A549 (cell line): ENCODE data around the gene CD300A. TPM values are rescaled to one million over a fixed set of nuclear protein-coding genes. Genes with fewer than 3 reads are reported as not detected.

Source experiments
- ATAC-seq, 2 experiments: fragments of 200-7000 bp in 1 of 2; fragments of >200 bp in 1 of 2; cut with Nextera tagmentation in 1 of 2; cut with Tn5 transposase in 1 of 2; 3 replicates each; pipeline versions ENCODE4 v1.8.0 to v1.9.1; 2018 to 2020; ENCODE audit warnings: mild to moderate bottlenecking in 1 of 2, moderate library complexity in 1 of 2
- CTCF ChIA-PET: fragments of 300-600 bp; sonication (Branson Sonifier 250); formaldehyde crosslinking; extraction: SDS; loops from one replicate; lab custom pipeline; 2021; ENCODE audit warnings: antibody characterized with exemption, inconsistent platforms; lab: Yijun Ruan, JAX
- POLR2A ChIA-PET: fragments of 350-600 bp; formaldehyde crosslinking; extraction: SDS; loops from one replicate; lab custom pipeline; 2021; ENCODE audit warnings: antibody characterized with exemption, inconsistent platforms; lab: Yijun Ruan, JAX
- DNase-seq, 2 experiments: peaks; one replicate each; pipeline versions ENCODE4 v3.0.0 to v3.0.0-alpha.2; 2011 to 2016; ENCODE audit warnings: low read depth in 1 of 2, low spot score in 1 of 2
- FAIRE-seq: peaks from 2 replicates; lab custom pipeline; 2011; peaks lifted over from hg19 to GRCh38; lab: Jason Lieb, UNC
- H3K27ac ChIP-seq, 2 experiments: fragments of >200 bp; sonication (Bioruptor Twin); formaldehyde crosslinking; 3 replicates each; pipeline ENCODE4 v1.5.1; 2016 to 2017
- H3K4me1 ChIP-seq: fragments of >200 bp; sonication (Bioruptor Twin); formaldehyde crosslinking; 3 replicates; pipeline ENCODE4 v1.6.1; 2016
- H3K4me2 ChIP-seq: fragments of >200 bp; sonication (Bioruptor Twin); formaldehyde crosslinking; 3 replicates; pipeline ENCODE4 v1.6.1; 2016
- H3K4me3 ChIP-seq: fragments of >200 bp; sonication (Bioruptor Twin); formaldehyde crosslinking; 3 replicates; pipeline ENCODE4 v1.5.1; 2016
- H3K9me3 ChIP-seq: fragments of >200 bp; sonication (Bioruptor Twin); formaldehyde crosslinking; 3 replicates; pipeline ENCODE4 v1.6.1; 2016
- CBX8 ChIP-seq: fragments of 200-600 bp; sonication (generic); IDR thresholded peaks from 2 replicates; pipeline ENCODE4 v1.6.1; 2016
- CEBPB ChIP-seq, 2 experiments: fragments of >200 bp in 1 of 2; sonication (Bioruptor Twin) in 1 of 2; formaldehyde crosslinking in 1 of 2; IDR thresholded peaks; 2 replicates each; pipeline ENCODE4 v1.6.1; 2012 to 2016
- CHD4 ChIP-seq: fragments of 200-600 bp; sonication (generic); IDR thresholded peaks from 2 replicates; pipeline ENCODE4 v1.6.1; 2016; ENCODE audit warnings: antibody characterized with exemption, mild to moderate bottlenecking, borderline replicate concordance
- EP300 ChIP-seq, 2 experiments: fragments of >200 bp; sonication (Bioruptor Twin); formaldehyde crosslinking; IDR thresholded peaks; 2 replicates in 1 of 2; 3 replicates in 1 of 2; pipeline ENCODE4 v1.6.1; 2016 to 2017
- JUN ChIP-seq, 2 experiments: fragments of >200 bp; sonication (Bioruptor Twin); formaldehyde crosslinking; IDR thresholded peaks; 2 replicates in 1 of 2; 3 replicates in 1 of 2; pipeline ENCODE4 v1.6.1; 2016 to 2017
- JUNB ChIP-seq: fragments of >200 bp; sonication (Bioruptor Twin); formaldehyde crosslinking; IDR thresholded peaks from 2 replicates; pipeline ENCODE4 v1.6.1; 2016
- KDM5A ChIP-seq: fragments of 200-600 bp; sonication (generic); IDR thresholded peaks from 2 replicates; pipeline ENCODE4 v1.6.1; 2016; ENCODE audit warnings: antibody characterized with exemption, mild to moderate bottlenecking
- MYC ChIP-seq: IDR thresholded peaks from 2 replicates; pipeline ENCODE4 v1.6.1; 2012; ENCODE audit warnings: mild to moderate bottlenecking, inconsistent platforms, low read length, improper control_type of control experiment, borderline replicate concordance
- PHF8 ChIP-seq: fragments of 200-600 bp; sonication (generic); IDR thresholded peaks from 2 replicates; pipeline ENCODE4 v1.6.1; 2016; ENCODE audit warnings: low read depth, mild to moderate bottlenecking, antibody characterized with exemption, moderate library complexity, borderline replicate concordance
- POLR2A ChIP-seq: IDR thresholded peaks from 2 replicates; pipeline ENCODE4 v1.6.1; 2012; ENCODE audit warnings: mild to moderate bottlenecking, low read length
- RAD21 ChIP-seq, 2 experiments: fragments of >200 bp in 1 of 2; sonication (Bioruptor Twin) in 1 of 2; formaldehyde crosslinking in 1 of 2; IDR thresholded peaks in 1 of 2; conservative IDR thresholded peaks in 1 of 2; 2 replicates in 1 of 2; 3 replicates in 1 of 2; pipeline ENCODE4 v1.6.1; 2012 to 2018; ENCODE audit warnings: inconsistent platforms in 1 of 2
- RCOR1 ChIP-seq: fragments of 150-350 bp; IDR thresholded peaks from 2 replicates; pipeline ENCODE4 v1.6.1; 2014; ENCODE audit warnings: antibody characterized with exemption, low read length, low read depth
- RFX5 ChIP-seq: fragments of 450-650 bp; IDR thresholded peaks from 2 replicates; pipeline ENCODE4 v1.7.1; 2014; ENCODE audit warnings: antibody characterized with exemption, mild to moderate bottlenecking, moderate library complexity
- RNF2 ChIP-seq: fragments of 200-600 bp; sonication (generic); IDR thresholded peaks from 2 replicates; pipeline ENCODE4 v1.6.1; 2016; ENCODE audit warnings: low read depth, mild to moderate bottlenecking, antibody characterized with exemption, moderate library complexity, borderline replicate concordance
- TFCP2L1 ChIP-seq: fragments of 250-450 bp; sonication (Bioruptor Pico); IDR thresholded peaks from 2 replicates; pipeline ENCODE4 v1.5.0; 2021; ENCODE audit warnings: mild to moderate bottlenecking
- TP53 ChIP-seq: fragments of 250-450 bp; sonication (Bioruptor Pico); IDR thresholded peaks from 2 replicates; pipeline ENCODE4 v1.5.0; 2021; ENCODE audit warnings: mild to moderate bottlenecking, moderate library complexity
- WGBS: methylation state at CpG from one replicate; pipeline ENCODE4 v1.1.6; 2017; ENCODE audit errors: missing lambda C conversion rate; 5-methylcytosine and 5-hydroxymethylcytosine counted together
- polyA plus RNA-seq, 4 experiments: library from polyadenylated mRNA; depleted of rRNA in 3 of 4; stranded (reverse); fragments of >200 nt; fragmentation: RNase III in 1 of 4; extraction: RNeasy Plus Mini Kit Qiagen cat#74134 plus additional on column Dnase treatment in 1 of 4; gene quantifications; 2 replicates in 3 of 4; 3 replicates in 1 of 4; pipeline ENCODE4 v1.2.3, GENCODE V29; 2011 to 2017
- TF ChIP-seq, protein P1 (sequence below): fragments of 450-650 bp; IDR thresholded peaks from 2 replicates; pipeline ENCODE4 v1.6.1; 2014; ENCODE audit warnings: antibody characterized with exemption
- TF ChIP-seq, protein P2 (sequence below): IDR thresholded peaks from 2 replicates; pipeline ENCODE4 v1.6.1; 2012
- TF ChIP-seq, protein P3 (sequence below): fragments of 250-450 bp; sonication (Bioruptor Pico); IDR thresholded peaks from 2 replicates; pipeline ENCODE4 v1.5.0; 2021; ENCODE audit warnings: mild to moderate bottlenecking, moderate library complexity, borderline replicate concordance
- TF ChIP-seq, protein P4 (sequence below): fragments of >200 bp; sonication (Bioruptor Twin); formaldehyde crosslinking; IDR thresholded peaks from 3 replicates; pipeline ENCODE4 v1.6.1; 2016
- TF ChIP-seq, protein P5 (sequence below): IDR thresholded peaks from 2 replicates; pipeline ENCODE4 v1.6.1; 2012
- TF ChIP-seq, protein P6 (sequence below): fragments of 250-450 bp; sonication (Bioruptor Pico); IDR thresholded peaks from 2 replicates; pipeline ENCODE4 v1.5.0; 2020; ENCODE audit warnings: low read depth, mild to moderate bottlenecking, moderate library complexity

CD300A gene
- polyA plus RNA-seq, 2 of the 4 experiments (the other 2 are of a cell fraction) = not detected

DNA sequence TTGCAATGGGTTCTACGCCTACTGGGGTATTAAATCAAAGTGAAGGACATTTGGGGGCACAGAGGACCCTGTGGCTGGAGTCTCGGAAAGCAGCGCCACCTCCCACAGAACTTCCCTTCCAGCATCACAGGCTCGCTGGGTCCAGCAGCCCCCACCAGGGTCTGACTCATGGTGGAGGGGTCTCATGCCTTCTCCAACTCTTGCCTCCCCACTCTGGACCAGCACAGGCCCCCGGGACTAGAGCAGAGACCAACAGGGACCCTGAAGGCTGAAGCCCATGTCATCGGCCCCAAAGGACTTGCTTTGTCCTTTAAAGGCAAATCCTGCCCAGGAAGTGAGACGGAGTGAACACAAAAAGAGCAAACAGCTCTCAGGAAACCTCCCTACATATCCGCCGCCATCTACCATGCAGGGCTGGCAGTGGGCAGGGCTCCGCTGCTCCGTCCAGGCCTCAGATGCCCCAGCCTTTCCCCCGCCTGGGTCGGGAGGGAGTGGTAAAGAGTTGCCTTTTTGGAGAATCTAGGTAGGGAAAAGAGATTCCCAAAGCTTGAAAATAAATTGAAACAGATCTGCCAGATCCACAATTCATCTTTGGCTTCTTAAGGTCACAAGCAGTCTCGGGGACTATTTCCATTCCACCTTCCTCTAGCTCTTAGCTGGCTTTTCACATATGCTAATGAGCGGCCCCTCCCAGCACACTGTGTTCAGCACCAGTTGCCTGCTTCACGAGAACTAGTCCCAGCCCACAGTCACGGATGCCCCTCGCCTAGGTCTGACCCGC is 36.6 kb upstream of the CD300A start:
- Histone ChIP-seq H3K4me2 (peak overlapping the region; percentile 91), H3K9me3 (no peaks in the 10 kb centered on the region), H3K27ac (peak overlapping the region; percentile 95 to 99), H3K4me3 (peak overlapping the region; percentile 78), H3K4me1 (peaks cover 42% of the 10 kb centered on the region)
- FAIRE-seq (no peak), DNase-seq (no peak), ATAC-seq (peak; percentile 6 to 37)
- TF ChIP-seq RAD21 (conservative IDR thresholded peaks at IDR 0.05 in 1 of 2, IDR thresholded peaks at IDR 0.05 in 1 of 2) = no peak
- no peak for TF ChIP-seq TP53
- no peak for TF ChIP-seq RFX5
- TF ChIP-seq CBX8 = no peak
- ChIA-PET POLR2A (interaction anchor here (1.1 to 2.1 kb wide), 13 partner anchors 10 to 226 kb away, joined by 3 to 20 read pairs (median 5); no protein-coding TSS in a partner anchor), CTCF (interaction anchor here (0.8 to 3.8 kb wide), 13 partner anchors 9 to 69 kb away, joined by 3 to 39 read pairs (median 4); no protein-coding TSS in a partner anchor)
- WGBS = 68% methylated on average over 19 of the region's 19 CpGs

DNA sequence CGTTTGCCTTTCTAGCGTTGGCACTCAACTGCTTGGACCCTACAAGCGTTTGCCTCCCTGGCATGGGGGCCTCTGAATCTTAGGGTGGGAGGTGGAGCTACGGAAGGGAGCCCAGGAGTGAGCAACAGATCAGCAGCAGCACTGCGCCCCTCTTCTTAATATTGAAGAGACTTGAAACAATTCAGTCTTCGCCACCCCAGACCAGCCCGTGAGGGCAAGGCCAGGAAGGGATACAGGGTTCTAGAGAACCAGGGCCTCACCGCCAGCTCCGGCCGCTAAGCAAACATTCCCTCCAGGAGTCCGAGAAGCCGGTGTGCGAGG is 36.1 kb upstream of the CD300A start:
- Histone ChIP-seq H3K27ac (peak overlapping the region; percentile 95 to 99), H3K9me3 (no peaks in the 10 kb centered on the region), H3K4me1 (peaks cover 42% of the 10 kb centered on the region), H3K4me2 (peak overlapping the region; percentile 91)
- DNase-seq (peak in 1 of 2 experiments; percentile 43), ATAC-seq (no peak; a peak in 1 of 6 replicates), FAIRE-seq (no peak)
- POLR2A ChIA-PET = interaction anchor here (0.7 to 2.1 kb wide), 14 partner anchors 9 to 226 kb away, joined by 3 to 20 read pairs (median 5); no protein-coding TSS in a partner anchor
- WGBS = 7% methylated on average over 13 of the region's 13 CpGs
- CTCF ChIA-PET = interaction anchor here (0.8 to 3.8 kb wide), 13 partner anchors 9 to 69 kb away, joined by 3 to 39 read pairs (median 4); no protein-coding TSS in a partner anchor
- TF ChIP-seq KDM5A (no peak), TFCP2L1 (no peak), CEBPB (IDR thresholded peaks at IDR 0.05) (no peak), POLR2A (peak; percentile 21; the same call in 1 of the 2 replicates)
- TF ChIP-seq, protein P1, sequence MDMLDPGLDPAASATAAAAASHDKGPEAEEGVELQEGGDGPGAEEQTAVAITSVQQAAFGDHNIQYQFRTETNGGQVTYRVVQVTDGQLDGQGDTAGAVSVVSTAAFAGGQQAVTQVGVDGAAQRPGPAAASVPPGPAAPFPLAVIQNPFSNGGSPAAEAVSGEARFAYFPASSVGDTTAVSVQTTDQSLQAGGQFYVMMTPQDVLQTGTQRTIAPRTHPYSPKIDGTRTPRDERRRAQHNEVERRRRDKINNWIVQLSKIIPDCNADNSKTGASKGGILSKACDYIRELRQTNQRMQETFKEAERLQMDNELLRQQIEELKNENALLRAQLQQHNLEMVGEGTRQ = no peak
- TF ChIP-seq, protein P2, sequence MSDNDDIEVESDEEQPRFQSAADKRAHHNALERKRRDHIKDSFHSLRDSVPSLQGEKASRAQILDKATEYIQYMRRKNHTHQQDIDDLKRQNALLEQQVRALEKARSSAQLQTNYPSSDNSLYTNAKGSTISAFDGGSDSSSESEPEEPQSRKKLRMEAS = no peak
- TF ChIP-seq, all 56 proteins: peak for 1
- peak overlapping the region; percentile 78 for H3K4me3 ChIP-seq

DNA sequence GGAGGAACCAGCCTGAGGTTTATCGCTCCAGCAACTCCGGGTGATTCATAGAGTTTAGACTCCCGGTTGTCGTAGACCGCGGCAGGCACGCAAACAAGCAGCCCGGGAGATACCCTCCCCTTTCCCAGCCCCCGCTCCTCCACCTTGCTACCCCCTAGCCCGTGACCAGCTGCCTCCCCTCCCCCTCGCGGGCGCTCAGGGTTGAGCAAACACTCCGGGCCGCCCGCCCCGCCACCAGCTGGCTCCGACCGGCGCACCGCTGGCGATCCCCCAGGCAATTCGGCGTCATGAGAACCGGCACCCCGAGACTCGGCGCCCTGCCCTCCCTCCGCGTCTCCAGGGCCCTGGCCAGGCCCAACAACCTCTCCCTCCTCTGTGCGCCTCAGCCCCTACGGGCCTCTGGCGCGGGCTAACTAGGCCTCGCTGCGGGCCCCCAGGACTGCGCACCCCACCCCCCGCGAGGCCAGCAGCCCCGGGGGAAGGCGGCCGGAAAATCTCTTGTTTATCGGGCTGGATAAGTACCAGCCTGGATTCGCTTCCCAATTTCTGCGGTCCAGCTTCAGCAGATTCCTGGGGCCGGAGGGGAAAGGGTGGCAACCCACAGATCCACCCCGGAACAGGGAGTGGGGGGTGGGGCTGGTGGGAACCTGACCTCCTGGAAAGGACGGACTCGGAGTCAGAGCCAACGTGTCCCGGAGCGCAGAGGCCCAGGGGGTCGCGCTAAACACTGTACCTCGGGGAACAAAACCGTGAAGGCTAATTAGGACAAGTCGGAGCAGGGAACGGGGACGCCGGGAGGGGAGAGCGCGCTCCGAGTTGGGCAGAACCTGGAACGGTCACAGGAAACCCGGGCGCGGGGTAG is 35.5 kb upstream of the CD300A start:
- ChIA-PET POLR2A (interaction anchor here (0.6 to 2.1 kb wide), 16 partner anchors 8 to 227 kb away, joined by 3 to 20 read pairs (median 5); no protein-coding TSS in a partner anchor), CTCF (interaction anchor here (0.8 to 3.8 kb wide), 15 partner anchors 8 to 63 kb away, joined by 3 to 39 read pairs (median 4); no protein-coding TSS in a partner anchor)
- DNase-seq (peak; percentile 91 to 97), FAIRE-seq (no peak), ATAC-seq (peak; percentile 66 to 84)
- H3K4me3 ChIP-seq = peak overlapping the region; percentile 78
- H3K27ac ChIP-seq = peak overlapping the region; percentile 95 to 99
- H3K4me2 ChIP-seq = peak overlapping the region; percentile 91
- H3K4me1 ChIP-seq = peaks cover 42% of the 10 kb centered on the region
- WGBS = 2% methylated on average over 32 of the region's 67 CpGs
- H3K9me3 ChIP-seq = no peaks in the 10 kb centered on the region
- TF ChIP-seq PHF8 = peak; percentile 63; the same call in 1 of the 2 replicates
- TF ChIP-seq, protein P3, sequence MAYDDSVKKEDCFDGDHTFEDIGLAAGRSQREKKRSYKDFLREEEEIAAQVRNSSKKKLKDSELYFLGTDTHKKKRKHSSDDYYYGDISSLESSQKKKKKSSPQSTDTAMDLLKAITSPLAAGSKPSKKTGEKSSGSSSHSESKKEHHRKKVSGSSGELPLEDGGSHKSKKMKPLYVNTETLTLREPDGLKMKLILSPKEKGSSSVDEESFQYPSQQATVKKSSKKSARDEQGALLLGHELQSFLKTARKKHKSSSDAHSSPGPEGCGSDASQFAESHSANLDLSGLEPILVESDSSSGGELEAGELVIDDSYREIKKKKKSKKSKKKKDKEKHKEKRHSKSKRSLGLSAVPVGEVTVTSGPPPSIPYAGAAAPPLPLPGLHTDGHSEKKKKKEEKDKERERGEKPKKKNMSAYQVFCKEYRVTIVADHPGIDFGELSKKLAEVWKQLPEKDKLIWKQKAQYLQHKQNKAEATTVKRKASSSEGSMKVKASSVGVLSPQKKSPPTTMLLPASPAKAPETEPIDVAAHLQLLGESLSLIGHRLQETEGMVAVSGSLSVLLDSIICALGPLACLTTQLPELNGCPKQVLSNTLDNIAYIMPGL (CRISPR knock-in tag) = 0 out of 2 replicates have a peak, but pooled peaks have one; percentile 15
- TF ChIP-seq, protein P4, sequence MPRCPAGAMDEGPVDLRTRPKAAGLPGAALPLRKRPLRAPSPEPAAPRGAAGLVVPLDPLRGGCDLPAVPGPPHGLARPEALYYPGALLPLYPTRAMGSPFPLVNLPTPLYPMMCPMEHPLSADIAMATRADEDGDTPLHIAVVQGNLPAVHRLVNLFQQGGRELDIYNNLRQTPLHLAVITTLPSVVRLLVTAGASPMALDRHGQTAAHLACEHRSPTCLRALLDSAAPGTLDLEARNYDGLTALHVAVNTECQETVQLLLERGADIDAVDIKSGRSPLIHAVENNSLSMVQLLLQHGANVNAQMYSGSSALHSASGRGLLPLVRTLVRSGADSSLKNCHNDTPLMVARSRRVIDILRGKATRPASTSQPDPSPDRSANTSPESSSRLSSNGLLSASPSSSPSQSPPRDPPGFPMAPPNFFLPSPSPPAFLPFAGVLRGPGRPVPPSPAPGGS = peak; percentile 70; the same call in 2 of the 3 replicates
- TF ChIP-seq, protein P2 = peak; percentile 33; the same call in 1 of the 2 replicates
- peak; percentile 32; the same call in 1 of the 2 replicates for TF ChIP-seq RNF2
- TF ChIP-seq, protein P5, sequence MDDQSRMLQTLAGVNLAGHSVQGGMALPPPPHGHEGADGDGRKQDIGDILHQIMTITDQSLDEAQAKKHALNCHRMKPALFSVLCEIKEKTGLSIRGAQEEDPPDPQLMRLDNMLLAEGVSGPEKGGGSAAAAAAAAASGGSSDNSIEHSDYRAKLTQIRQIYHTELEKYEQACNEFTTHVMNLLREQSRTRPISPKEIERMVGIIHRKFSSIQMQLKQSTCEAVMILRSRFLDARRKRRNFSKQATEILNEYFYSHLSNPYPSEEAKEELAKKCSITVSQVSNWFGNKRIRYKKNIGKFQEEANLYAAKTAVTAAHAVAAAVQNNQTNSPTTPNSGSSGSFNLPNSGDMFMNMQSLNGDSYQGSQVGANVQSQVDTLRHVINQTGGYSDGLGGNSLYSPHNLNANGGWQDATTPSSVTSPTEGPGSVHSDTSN = peak; percentile 74
- TF ChIP-seq RCOR1 = no peak
- TF ChIP-seq TFCP2L1 = 0 out of 2 replicates have a peak, but pooled peaks have one; percentile 14
- peak; percentile 36 to 82; a peak in 4 of 5 replicates for TF ChIP-seq JUN (IDR thresholded peaks at IDR 0.05)
- TF ChIP-seq CHD4 = no peak
- peak; percentile 9 for TF ChIP-seq POLR2A
- peak; percentile 51; the same call in 1 of the 2 replicates for TF ChIP-seq MYC
- TF ChIP-seq, protein P6, sequence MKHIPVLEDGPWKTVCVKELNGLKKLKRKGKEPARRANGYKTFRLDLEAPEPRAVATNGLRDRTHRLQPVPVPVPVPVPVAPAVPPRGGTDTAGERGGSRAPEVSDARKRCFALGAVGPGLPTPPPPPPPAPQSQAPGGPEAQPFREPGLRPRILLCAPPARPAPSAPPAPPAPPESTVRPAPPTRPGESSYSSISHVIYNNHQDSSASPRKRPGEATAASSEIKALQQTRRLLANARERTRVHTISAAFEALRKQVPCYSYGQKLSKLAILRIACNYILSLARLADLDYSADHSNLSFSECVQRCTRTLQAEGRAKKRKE (CRISPR knock-in tag) = no peak
- peak; percentile 39 to 71; a peak in 2 of 5 replicates for TF ChIP-seq EP300 (IDR thresholded peaks at IDR 0.05)
- peak; percentile 43; the same call in 1 of the 2 replicates for TF ChIP-seq JUNB
